Daoy (cell line): ENCODE results near the gene SLC9A7. TPM values are rescaled to one million over a fixed set of nuclear protein-coding genes. Genes with fewer than 3 reads are reported as not detected.
A peak's percentile ranks its signal among the peaks of the same experiment; 100 is the strongest.
"Not testable (repeated sequence)": the region's sequence is repeated elsewhere in the genome, so short reads cannot be mapped to it uniquely, and the experiment has no call there.

Experiments used
- DNase-seq: peaks from one replicate; pipeline ENCODE4 v3.0.0-alpha.2; 2015; ENCODE audit warnings: low read depth
- total RNA-seq: library from RNA; depleted of rRNA; stranded (reverse); fragments of >200 nt; shearing (Covaris generic); gene quantifications from 2 replicates; pipeline ENCODE4 v1.2.3, GENCODE V29; 2014; rRNA removed

Gene SLC9A7
- total RNA-seq = 13.1 and 26.8 TPM in 2 replicates

GRCh38 chrX:46758956-46759644 lies at the start of gene SLC9A7:
SLC9A7 (minus strand) TSS chrX:46759118; CDS start chrX:46759029, 89 bp downstream.
- DNase-seq = peak; percentile 85

- DNase-seq = no peak
Measured at GRCh38 chrX:46805270-46805669, 46.4 kb upstream of the SLC9A7 start.

DNA sequence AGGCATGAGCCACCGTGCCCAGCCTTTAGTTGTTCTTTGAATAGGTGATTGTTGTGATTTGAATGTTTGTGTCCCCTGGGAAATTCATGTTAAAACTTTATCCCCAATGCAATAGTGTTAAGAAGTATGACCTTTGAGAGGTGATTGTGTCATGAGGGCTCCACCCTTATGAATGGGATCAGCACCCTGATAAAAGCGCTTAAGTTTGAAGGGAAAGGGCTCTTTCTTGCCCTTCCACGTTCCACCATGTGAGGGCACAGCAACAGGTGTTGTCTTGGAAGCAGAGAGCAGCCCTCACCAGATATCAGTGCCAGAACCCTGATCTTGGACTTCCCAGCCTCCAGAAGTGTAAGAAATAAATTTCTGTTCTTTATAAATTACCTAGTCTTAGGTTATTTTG lies 44.2 kb upstream of the SLC9A7 start:
- DNase-seq = no peak

DNA sequence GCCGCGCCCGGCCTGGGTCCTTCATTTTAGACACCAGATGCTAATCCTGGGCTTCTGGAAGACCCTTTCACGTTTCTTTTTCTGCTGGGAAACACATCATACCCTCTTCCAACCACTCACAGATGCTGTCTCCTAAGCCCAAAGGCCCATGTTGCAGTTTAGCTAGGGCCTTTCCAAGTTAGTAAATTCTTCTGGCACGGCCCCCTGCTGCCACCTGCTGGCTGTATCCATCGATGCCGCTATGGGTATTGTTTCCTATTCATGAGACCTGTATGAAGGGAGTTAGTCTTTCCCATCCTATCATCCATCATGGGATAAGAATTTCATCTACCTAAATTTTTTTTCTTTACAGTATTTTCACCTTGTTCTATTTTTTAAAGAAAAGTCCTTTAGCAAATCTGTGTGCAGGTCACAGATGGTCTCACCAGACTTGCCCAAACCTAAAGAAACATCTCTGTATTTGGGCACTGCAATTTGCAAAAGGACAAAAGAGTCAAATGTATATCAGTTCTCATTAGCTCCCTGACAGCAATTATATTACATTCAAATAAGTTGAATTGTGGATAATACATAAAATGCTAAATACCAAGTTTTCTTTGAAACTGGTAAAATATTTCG lies 37.8 kb upstream of the SLC9A7 start:
- DNase-seq = peak; percentile 58

GRCh38 chrX:46793386-46794143 lies 34.6 kb upstream of the SLC9A7 start:
- DNase-seq = no peak

GRCh38 chrX:46792810-46793188 lies 33.9 kb upstream of the SLC9A7 start:
- DNase-seq = no peak

DNA sequence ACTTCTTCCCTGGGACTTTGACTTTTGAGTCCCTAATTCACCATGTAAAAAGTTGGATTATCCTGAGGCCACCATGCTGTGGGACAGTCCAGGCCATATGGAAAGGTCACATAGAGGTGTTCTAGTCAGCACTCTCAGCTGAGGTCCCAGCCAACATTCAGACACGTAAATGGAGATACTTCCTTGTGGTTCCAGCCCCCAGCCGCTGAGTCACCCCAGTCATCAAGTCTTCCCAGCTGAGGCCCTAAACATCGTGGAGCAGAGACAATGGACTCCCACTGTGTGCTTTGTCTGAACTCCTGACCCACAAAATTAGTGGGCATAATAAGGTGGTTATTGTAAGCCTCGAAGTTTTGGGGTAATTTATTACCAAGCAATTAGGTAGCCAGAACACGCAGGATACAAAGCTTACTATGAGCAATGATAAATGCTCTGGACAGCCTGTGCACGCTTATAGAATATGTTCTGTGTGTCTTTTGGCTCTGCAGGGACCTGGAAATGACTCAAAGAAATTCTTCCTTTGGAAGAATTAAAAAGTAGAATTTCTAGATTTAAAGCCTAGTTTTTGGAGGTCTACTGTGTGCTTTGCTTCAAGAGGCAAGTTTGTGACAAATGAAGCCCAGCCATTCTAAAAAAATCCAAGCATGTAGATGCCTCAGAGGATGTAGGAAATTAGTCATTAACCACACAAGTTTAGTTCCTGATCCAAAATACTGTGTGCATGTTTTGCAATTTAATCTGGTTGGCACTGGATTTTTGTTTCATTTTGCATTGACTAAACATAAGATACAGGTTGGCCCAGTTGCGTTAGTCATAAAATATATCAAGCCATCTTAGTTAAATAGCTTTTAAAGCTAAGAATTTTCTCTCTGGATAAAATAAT lies 33.2 kb upstream of the SLC9A7 start:
- DNase-seq = peak; percentile 94

DNA sequence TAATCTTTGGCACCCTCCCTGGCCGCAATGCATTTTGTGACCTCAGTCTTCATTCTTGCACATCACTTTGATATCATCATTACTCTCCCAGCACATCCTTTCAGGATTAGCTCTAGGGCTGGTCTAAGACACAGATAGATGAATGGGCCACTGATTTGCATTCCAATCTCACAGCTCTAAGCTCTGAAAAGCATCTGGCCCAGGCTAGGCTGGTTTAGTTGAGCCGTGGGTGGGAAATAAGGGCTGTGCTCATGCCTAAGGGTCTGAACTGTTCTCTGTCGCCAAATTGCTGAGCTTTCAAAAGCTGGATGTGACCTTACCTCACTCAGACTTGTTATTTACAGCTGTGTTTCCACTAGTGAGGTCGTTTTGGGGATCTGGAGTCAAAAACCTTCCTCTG lies 30.0 kb upstream of the SLC9A7 start:
- DNase-seq = no peak

DNA sequence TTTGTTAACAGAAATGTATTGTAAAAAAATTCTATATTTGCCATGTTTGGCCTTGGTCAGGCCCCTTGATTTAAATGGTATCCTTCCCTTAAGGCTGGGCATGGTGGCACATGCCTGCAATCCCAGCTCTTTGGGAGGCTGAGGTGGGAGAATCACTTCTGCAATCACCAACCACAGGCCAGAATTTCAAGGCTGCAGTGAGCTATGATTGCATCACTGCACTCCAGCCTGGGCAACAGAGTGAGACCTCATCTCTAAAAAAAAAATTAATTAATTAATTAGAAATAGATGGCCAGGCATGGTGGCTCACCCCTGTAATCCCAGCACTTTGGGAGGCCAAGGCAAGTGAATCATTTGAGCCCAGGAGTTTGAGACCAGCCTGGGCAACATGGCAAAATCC lies 25.5 kb upstream of the SLC9A7 start:
- DNase-seq = not testable (repeated sequence)

DNA sequence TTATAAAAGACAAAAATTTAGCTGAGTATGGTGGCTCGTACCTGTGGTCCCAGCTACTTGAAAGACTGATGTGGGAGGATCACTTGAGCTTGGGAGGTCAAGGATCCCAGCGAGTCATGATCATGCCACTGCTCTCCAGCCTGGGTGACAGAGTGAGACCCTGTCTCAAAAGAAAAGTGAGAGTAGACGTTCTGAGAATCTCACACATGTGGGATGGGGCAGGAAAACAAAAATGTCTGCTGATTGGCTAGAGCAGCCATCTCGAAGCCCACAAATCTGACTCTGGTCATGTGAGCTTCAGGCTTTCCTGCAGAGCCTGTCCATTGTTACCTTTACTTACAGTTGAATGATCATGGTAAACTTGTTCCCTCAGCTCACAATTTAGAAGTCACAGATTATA lies 23.1 kb upstream of the SLC9A7 start:
- DNase-seq = no peak

DNA sequence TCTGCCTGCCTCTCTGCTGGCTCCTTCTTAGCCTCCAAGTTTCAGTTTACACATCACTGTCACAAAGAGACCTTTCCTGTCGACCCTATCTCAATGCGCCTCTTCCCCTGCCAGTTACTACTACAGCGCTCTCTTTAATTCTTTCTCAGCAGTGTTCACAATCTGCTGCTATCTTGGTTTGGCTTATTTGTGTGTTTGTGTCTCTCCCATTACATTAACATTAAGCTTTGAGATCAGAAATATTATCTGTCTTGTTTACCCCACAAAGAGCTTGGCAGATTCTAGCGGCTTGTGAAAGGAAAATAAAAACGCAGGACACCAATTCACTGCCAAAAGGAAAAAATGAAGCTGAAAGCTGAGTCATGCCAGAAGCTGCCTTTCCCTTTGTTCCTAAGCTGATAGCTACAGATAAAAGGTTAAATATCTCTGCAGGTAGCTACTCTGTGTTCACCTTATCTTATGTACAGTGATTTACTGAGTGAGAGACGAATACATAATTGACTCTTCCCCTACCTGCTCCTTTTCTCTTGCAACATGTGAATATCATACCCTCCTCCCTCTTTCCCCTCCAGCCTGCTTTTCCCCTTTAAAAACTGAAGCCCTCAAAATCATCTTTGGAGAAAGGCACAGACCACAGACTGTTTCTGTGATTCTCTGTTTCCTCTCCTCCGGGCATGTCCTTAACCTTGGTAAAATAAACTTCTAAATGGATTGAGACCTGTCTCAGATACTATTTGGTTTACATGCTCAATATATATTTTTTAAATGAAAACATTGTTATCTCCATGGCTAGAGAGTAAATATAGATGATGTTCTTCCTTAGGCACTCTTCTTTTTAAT lies 19.3 kb upstream of the SLC9A7 start:
- peak; percentile 26 for DNase-seq

GRCh38 chrX:46770817-46771163 lies 11.9 kb upstream of the SLC9A7 start:
- DNase-seq = peak; percentile 75

- peak; percentile 44 for DNase-seq
Measured at GRCh38 chrX:46770000-46770816, 11.3 kb upstream of the SLC9A7 start.

- DNase-seq = no peak
Measured at GRCh38 chrX:46762963-46763362, 4.0 kb upstream of the SLC9A7 start.

DNA sequence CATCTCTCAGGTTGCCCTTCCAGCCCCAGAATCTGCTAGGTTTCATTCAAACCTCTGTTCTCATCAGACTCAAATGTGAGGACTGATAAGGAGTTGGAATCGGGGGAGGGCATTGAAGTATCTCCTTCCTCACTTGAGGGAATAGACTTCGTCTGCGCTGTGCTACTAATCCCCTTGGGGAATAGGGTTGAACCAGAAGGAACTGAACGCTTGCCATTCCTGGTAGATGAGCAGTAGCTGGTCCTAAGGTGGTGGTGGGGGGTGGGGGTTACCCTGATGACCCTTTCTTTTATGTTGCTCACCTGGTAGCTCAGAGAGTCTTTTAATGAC lies 692 bp upstream of the SLC9A7 start:
- DNase-seq = no peak

DNA sequence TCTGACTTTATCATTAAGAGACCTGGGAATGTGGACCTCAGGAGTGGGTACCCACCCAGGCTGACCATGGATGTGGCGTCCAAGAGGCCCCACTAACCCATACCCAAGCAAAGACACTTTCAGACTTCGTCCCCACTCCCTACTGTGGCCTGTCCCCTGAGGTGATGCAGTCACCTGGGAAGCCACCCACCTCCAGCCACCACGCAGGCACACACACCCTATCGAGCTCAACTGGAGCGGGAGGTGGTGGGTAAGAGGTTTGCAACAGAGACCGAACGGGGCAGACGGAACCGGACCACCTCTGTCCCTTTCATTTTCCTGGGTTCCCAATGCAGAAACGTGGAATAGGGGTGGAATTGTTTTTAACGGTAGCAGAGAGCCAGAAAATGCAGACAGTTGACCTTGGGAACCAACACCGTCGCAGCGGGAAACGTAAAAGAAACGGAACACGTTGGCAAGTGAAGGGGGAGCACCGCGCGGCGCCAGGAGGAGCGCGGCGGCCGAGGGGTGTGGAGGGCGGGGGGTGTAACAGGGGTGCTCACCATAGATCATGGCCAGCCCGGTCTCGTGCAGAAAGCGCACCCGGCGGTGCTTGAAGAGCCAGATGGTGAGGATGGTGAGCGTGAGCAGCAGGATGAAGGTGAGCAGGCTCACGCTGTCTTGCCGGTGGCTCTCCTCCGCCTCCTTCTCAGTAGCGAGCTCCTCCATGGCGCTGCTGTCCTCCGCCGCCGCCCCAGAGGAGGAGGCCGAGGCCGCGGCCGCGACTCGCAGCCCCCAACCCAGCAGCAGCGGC lies 559 bp downstream of the SLC9A7 start:
- DNase-seq = peak; percentile 28

DNA sequence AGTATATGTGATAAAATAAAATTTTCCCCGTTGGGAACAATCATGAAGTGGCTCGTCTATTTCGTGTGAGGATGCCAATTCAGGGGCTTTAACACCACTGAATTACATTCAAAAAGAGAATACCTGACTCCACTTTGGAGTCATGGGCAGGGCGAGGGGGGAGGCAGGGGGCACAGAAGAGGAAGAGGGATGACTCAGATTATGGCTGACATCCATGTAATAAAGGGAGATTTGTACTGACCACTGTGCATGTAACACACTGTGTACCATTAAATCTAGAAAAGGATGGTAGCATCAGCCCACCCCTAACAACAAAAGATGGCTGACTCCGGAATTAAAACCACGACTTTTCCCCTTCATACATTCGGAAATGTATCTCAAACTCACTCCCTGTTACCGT lies 1.3 kb downstream of the SLC9A7 start:
- DNase-seq = peak; percentile 28

DNA sequence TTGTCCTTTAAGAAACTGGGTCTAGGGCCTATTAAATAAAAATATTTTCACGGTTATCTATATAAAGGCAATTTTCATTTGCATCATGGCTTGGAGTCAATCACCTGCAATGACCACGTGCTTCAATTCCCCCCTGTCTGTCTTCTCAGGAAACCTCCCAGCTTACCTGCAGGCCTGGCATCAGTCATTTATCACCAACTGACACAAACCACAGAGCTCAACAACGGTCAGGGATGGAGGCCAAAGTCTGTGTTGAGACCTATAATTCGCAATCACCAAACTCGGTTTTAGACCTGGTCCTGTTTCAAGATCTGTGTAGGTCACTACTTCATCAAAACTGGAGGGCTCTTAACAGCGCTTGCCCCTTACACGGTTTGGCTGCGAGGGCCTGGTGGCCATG lies 1.9 kb downstream of the SLC9A7 start:
- no peak for DNase-seq

GRCh38 chrX:46755671-46756070 lies 3.2 kb downstream of the SLC9A7 start:
- no peak for DNase-seq
